GM12891 (cell line): ENCODE results near the gene CDH15.
"Not testable (repeated sequence)": the region's sequence is repeated elsewhere in the genome, so short reads cannot be mapped to it uniquely, and the experiment has no call there.

Experiments
- DNase-seq: peaks from one replicate; pipeline ENCODE4 v3.0.0; 2011; ENCODE audit warnings: low spot score; ENCODE audit not compliant: insufficient read length
- FAIRE-seq: peaks from 2 replicates; lab custom pipeline; 2011; peaks lifted over from hg19 to GRCh38; lab: Jason Lieb, UNC
- PAX5 ChIP-seq: IDR thresholded peaks from 2 replicates; pipeline ENCODE4 v1.6.1; 2011; ENCODE audit warnings: low read length, moderate library complexity, mild to moderate bottlenecking; ENCODE audit not compliant: insufficient read depth, severe bottlenecking
- POLR2A ChIP-seq: IDR thresholded peaks from 2 replicates; pipeline ENCODE4 v1.6.1; 2011; ENCODE audit warnings: low read depth, low read length, control low read depth
- POLR2AphosphoS5 ChIP-seq: IDR thresholded peaks from 2 replicates; pipeline ENCODE4 v1.6.1; 2011; ENCODE audit warnings: low read depth, low read length, control low read depth
- POU2F2 ChIP-seq: IDR thresholded peaks from 2 replicates; pipeline ENCODE4 v1.6.1; 2011; ENCODE audit warnings: low read depth, mild to moderate bottlenecking, control low read depth, low read length, moderate library complexity
- SPI1 ChIP-seq: IDR thresholded peaks from 2 replicates; pipeline ENCODE4 v1.6.1; 2011; ENCODE audit warnings: low read depth, low read length, control low read depth
- TAF1 ChIP-seq: IDR thresholded peaks from 2 replicates; pipeline ENCODE4 v1.6.1; 2011; ENCODE audit warnings: low read depth, low read length, control low read depth

Gene CDH15

GRCh38 chr16:89178453-89179147 lies 7.1 kb downstream of the CDH15 start:
- TF ChIP-seq POLR2A (no peak), SPI1 (no peak), TAF1 (no peak)
- FAIRE-seq = no peak
- DNase-seq = no peak

- no peak for DNase-seq
- TF ChIP-seq TAF1 (no peak), SPI1 (no peak), PAX5 (no peak), POU2F2 (no peak), POLR2AphosphoS5 (no peak), POLR2A (no peak)
- no peak for FAIRE-seq
These were observed 7.6 kb downstream of the CDH15 start for GRCh38 chr16:89179148-89179484.

GRCh38 chr16:89179656-89180315 lies 8.2 kb downstream of the CDH15 start:
- DNase-seq (no peak), FAIRE-seq (no peak)
- TF ChIP-seq TAF1 (no peak), PAX5 (no peak), POU2F2 (no peak), POLR2AphosphoS5 (no peak), SPI1 (no peak), POLR2A (no peak)

GRCh38 chr16:89183463-89183862 lies 11.9 kb downstream of the CDH15 start:
- no peak for FAIRE-seq
- no peak for TF ChIP-seq TAF1
- TF ChIP-seq SPI1 = no peak
- no peak for TF ChIP-seq POLR2AphosphoS5
- TF ChIP-seq PAX5 = no peak
- no peak for TF ChIP-seq POU2F2
- no peak for TF ChIP-seq POLR2A
- no peak for DNase-seq

GRCh38 chr16:89183975-89184676 lies 12.6 kb downstream of the CDH15 start:
- TF ChIP-seq PAX5 (no peak), POLR2AphosphoS5 (no peak), SPI1 (no peak), POU2F2 (no peak), TAF1 (no peak), POLR2A (no peak)
- FAIRE-seq (no peak), DNase-seq (no peak)

GRCh38 chr16:89184677-89184932 lies 13.1 kb downstream of the CDH15 start:
- TF ChIP-seq TAF1 (no peak), POU2F2 (no peak), POLR2AphosphoS5 (no peak), PAX5 (no peak), POLR2A (no peak), SPI1 (no peak)
- no peak for FAIRE-seq

GRCh38 chr16:89184933-89185794 lies 13.6 kb downstream of the CDH15 start:
- FAIRE-seq (no peak), DNase-seq (no peak)
- no peak for TF ChIP-seq PAX5
- TF ChIP-seq POU2F2 = no peak
- no peak for TF ChIP-seq POLR2AphosphoS5
- TF ChIP-seq TAF1 = no peak
- no peak for TF ChIP-seq POLR2A
- TF ChIP-seq SPI1 = no peak

More at GRCh38 chr16:89184677-89184932, 13.1 kb downstream of the CDH15 start:
- DNase-seq = no peak

- not testable (repeated sequence) for DNase-seq, FAIRE-seq
These were observed 14.5 kb downstream of the CDH15 start for GRCh38 chr16:89185887-89186592.

- not testable (repeated sequence) for DNase-seq, FAIRE-seq
These were observed 15.1 kb downstream of the CDH15 start for GRCh38 chr16:89186593-89187031.
